Measurements from ENCODE around the gene INHBA.

DNA sequence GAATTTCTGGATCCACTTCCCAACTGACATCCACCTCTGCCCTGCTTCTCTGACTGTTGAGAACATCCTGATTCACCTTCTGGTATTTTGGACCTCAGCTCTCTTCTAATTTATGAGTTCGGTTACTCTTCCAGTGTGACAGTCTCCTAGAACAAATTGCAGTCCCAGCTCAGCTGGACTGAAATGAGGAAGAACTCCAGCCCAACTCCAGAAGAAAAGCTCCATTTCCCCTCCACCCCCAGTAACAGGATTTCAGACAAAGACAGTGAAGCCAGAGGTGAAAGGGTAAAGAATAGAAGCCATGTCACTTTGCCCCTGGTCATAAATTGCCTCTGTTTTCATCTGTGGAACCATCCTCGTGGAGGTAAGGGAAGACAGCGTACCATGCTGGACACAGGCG, 26.2 kb upstream of the INHBA start:
- TF ChIP-seq POLR2A (IDR thresholded peaks at IDR 0.05; ENCODE audit: low read depth, low read length) (no peak), TAF1 (IDR thresholded peaks at IDR 0.05; ENCODE audit: low read depth, low read length) (no peak)
